ENCODE data around the gene TEX22.
"Not testable (repeated sequence)": the region's sequence is repeated elsewhere in the genome, so short reads cannot be mapped to it uniquely, and the experiment has no call there.

TEX22 gene

GRCh38 chr14:105398044-105398725 is at the start of gene TEX22:
TEX22 (plus strand) TSS chr14:105398538; CDS start chr14:105399341, 803 bp downstream.
- DNase-seq, result peak; percentile 81 to 93 (median 86)

- DNase-seq, result no peak
Measured at GRCh38 chr14:105348945-105349699, 49.2 kb upstream of the TEX22 start.

GRCh38 chr14:105349992-105350391 is 48.3 kb upstream of the TEX22 start:
- no peak for DNase-seq

GRCh38 chr14:105350450-105351244 is 47.7 kb upstream of the TEX22 start:
- no peak for DNase-seq

GRCh38 chr14:105351410-105351809 is 46.9 kb upstream of the TEX22 start:
- no peak for DNase-seq

- peak; percentile 75 to 84 (median 76) for DNase-seq
Measured at GRCh38 chr14:105351920-105352851, 46.2 kb upstream of the TEX22 start.

GRCh38 chr14:105353136-105353535 is 45.2 kb upstream of the TEX22 start:
- no peak for DNase-seq

GRCh38 chr14:105354541-105354940 is 43.8 kb upstream of the TEX22 start:
- no peak for DNase-seq

GRCh38 chr14:105355049-105355575 is 43.2 kb upstream of the TEX22 start:
- no peak for DNase-seq

- DNase-seq, result no peak
Measured at GRCh38 chr14:105355850-105356604, 42.3 kb upstream of the TEX22 start.

- DNase-seq, result no peak
Measured at GRCh38 chr14:105356927-105357326, 41.4 kb upstream of the TEX22 start.

- DNase-seq, result no peak
Measured at GRCh38 chr14:105357626-105358025, 40.7 kb upstream of the TEX22 start.

- DNase-seq, result no peak
Measured at GRCh38 chr14:105358140-105358846, 40.0 kb upstream of the TEX22 start.

- DNase-seq, result no peak
Measured at GRCh38 chr14:105358943-105359342, 39.4 kb upstream of the TEX22 start.

GRCh38 chr14:105361412-105361811 is 36.9 kb upstream of the TEX22 start:
- not testable (repeated sequence) for DNase-seq

- peak in 1 of 4 experiments; percentile 23 for DNase-seq
Measured at GRCh38 chr14:105363847-105364708, 34.3 kb upstream of the TEX22 start.

GRCh38 chr14:105365101-105365500 is 33.2 kb upstream of the TEX22 start:
- DNase-seq, result no peak

GRCh38 chr14:105365681-105366080 is 32.7 kb upstream of the TEX22 start:
- no peak for DNase-seq

GRCh38 chr14:105366386-105367074 is 31.8 kb upstream of the TEX22 start:
- DNase-seq, result no peak
